ENCODE measurements around the gene CUL5.

GRCh38 chr11:108084811-108085210 lies 76.1 kb downstream of the CUL5 start:
- TF ChIP-seq CTCF (conservative IDR thresholded peaks at IDR 0.05; ENCODE audit: low read depth, low read length) (no peak), EZH2 (IDR thresholded peaks at IDR 0.05; ENCODE audit: borderline replicate concordance, low read depth, low read length, poor library complexity, severe bottlenecking) (no peak)
